ENCODE measurements around the gene RFC4.

- TF ChIP-seq POLR2A (IDR thresholded peaks at IDR 0.05) (no peak), CTCF (IDR thresholded peaks at IDR 0.05) (no peak)
Observed at GRCh38 chr3:186818516-186818915, 12.2 kb upstream of the RFC4 start.

Data from thyroid gland (tissue), 4 donors.